HG02973 (cell line): ENCODE data around the gene CRISPLD2.

Experiments used
- ATAC-seq: cut with Tn5 transposase; IDR thresholded peaks from one replicate; pipeline ENCODE4 v1.9.1; 2021; ENCODE audit warnings: moderate library complexity; ENCODE audit not compliant: unreplicated experiment

CRISPLD2 gene

GRCh38 chr16:84795329-84796053 is 24.3 kb upstream of the CRISPLD2 start:
- no peak for ATAC-seq

GRCh38 chr16:84800158-84800978 is 19.4 kb upstream of the CRISPLD2 start:
- ATAC-seq, result no peak

GRCh38 chr16:84803146-84803545 is 16.6 kb upstream of the CRISPLD2 start:
- no peak for ATAC-seq

- no peak for ATAC-seq
These were observed 15.5 kb upstream of the CRISPLD2 start for GRCh38 chr16:84804326-84804725.

DNA sequence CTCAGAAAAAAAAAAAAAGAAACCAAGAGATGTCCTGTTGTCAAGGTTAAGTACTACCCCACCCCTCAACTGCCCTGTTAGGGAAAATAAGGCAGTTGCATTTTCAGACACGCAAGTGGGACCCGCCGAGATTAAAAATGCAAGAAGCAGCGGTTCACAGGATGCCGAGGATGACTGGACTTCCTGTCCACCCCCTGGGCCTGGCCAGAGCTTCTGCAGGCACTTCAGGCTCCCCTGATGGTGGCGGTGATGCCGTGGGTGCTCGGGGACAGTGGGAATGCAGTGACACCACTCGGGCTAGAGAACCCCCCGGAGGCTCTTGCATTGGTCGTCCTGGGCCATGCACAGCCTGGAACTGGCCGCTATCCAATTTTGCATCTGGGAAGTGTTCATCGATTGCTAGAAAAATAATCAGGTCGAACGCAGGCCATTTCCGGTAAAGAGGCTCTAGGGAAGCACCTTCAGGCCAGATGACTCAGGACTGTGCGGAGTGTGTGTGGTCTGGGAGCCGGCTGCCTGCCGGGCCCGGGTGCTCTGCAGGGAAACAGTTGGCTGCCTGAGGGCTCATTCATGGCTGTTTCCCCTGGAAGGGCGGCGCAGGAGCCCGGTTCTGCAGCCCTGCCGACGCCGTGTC is 13.4 kb upstream of the CRISPLD2 start:
- no peak for ATAC-seq

GRCh38 chr16:84806890-84807258 is 12.9 kb upstream of the CRISPLD2 start:
- no peak for ATAC-seq

GRCh38 chr16:84807776-84808175 is 12.0 kb upstream of the CRISPLD2 start:
- ATAC-seq, result no peak

- ATAC-seq, result no peak
These were observed 11.0 kb upstream of the CRISPLD2 start for GRCh38 chr16:84808826-84809225.

DNA sequence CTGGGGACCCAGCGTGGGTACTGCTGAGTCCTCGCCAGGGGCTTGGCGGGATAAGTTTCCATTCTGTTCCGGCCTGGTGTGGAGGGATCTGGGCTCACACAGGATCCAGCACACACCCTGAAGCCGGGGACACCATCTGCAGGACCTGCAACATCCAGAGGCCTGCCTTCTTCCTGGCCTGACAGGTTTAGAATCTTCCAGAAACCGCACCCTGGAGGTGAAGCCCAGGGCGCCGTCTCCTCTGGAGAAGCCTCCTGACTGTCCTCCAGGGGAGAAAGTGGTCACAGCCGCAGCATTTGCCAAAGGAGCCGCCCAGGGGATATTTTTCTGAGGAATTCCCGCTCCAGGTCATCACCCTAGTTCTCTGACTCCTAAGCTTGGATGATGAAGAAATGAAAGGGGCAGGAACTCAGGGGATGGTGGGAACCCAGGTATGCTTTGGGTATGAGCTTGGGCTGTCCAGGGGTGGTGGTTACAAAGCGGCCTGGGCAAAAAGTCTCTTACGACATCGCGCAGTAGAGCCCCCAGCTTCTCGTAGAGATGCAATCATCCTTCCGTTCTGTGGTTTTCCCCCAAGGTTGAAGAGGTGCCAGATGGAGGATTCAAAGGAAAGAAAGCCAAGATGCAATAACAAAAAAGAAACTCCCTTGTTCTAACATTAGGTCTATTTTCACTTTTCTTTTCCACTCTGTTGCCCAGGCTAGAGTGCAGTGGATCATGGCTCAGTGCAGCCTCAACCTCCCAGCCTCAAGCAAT is 9.1 kb upstream of the CRISPLD2 start:
- ATAC-seq, result no peak

- ATAC-seq, result no peak
These were observed 8.3 kb upstream of the CRISPLD2 start for GRCh38 chr16:84811529-84811928.

- ATAC-seq, result no peak
These were observed 6.4 kb upstream of the CRISPLD2 start for GRCh38 chr16:84813141-84813934.

- ATAC-seq, result no peak
These were observed 4.3 kb upstream of the CRISPLD2 start for GRCh38 chr16:84815462-84815861.

GRCh38 chr16:84816023-84816422 is 3.8 kb upstream of the CRISPLD2 start:
- no peak for ATAC-seq

DNA sequence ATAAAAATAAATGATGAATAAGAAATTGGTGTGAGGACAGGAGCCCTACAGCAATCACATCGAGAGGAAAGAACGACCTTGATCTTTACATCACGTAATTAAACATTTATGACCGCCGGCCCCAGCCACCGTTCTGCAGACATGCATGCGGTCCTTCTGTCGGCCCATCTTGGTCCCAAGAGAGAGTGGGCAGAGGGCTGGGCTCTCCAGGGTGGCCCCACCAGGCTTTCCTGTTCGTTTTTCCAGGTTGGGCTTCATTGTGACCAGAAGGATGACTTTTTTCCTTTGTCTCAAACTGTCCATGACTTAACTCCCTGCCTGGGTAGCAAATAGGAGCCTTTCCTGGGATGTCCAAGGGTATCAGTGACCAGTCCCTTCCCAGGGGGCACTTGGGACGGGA is 3.3 kb upstream of the CRISPLD2 start:
- ATAC-seq, result no peak

- no peak for ATAC-seq
These were observed 2.6 kb upstream of the CRISPLD2 start for GRCh38 chr16:84817206-84817605.

- ATAC-seq, result no peak
These were observed 2.2 kb upstream of the CRISPLD2 start for GRCh38 chr16:84817613-84818012.

GRCh38 chr16:84818133-84818532 is 1.7 kb upstream of the CRISPLD2 start:
- no peak for ATAC-seq

DNA sequence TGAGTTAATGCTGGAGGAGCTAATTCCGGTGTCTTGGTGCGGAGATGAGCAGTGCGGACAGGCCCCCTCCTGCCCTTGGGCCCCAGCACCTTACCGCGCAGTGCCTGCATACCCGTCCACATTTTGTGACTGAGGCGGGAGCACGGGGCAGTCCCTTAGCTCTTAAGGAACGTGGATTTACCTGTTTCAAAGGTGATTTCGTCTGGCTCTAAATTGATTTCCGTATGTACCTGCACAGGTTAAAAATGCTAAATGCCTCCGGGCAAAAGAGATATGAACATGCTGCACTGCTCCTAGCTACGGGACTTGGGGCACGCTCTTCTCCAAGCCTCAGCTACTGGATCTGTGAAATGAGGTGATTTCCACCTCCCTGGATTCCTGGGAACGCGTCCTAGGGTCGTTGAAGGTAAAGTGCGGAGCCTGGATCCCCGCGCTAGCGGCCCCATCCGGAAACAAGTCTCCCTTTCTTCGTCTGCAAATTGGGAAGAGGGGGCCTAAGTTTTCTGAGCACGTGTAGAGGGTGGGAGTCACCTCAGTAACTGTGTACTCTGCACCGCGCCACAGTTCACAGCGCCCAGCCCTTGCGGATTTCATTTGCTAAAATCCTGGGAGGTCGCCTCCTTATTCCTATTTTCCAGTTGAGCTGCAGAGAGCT is 669 bp upstream of the CRISPLD2 start:
- ATAC-seq, result no peak

DNA sequence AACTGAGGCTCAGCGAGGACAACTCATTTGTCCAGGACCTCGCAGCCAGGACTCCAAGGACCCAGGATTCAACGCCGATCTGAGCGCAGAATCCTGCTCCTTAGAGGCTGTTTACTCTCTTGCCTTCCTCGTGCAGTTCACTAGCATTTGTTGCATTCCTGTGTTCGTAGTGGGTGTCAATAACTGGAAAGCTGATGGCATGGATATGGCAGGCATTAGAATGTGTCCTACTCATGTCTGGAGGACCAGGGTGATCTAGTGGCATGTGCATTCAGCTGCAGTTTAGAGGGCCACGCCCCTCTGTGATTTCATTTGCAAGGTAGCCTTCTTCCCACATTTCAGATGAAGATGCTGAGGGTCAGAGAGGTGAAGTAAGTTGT is 510 bp downstream of the CRISPLD2 start:
- ATAC-seq, result no peak

- ATAC-seq, result no peak
These were observed 986 bp downstream of the CRISPLD2 start for GRCh38 chr16:84820771-84821170.
